ENCODE data around the gene NDEL1.

Gene NDEL1

DNA sequence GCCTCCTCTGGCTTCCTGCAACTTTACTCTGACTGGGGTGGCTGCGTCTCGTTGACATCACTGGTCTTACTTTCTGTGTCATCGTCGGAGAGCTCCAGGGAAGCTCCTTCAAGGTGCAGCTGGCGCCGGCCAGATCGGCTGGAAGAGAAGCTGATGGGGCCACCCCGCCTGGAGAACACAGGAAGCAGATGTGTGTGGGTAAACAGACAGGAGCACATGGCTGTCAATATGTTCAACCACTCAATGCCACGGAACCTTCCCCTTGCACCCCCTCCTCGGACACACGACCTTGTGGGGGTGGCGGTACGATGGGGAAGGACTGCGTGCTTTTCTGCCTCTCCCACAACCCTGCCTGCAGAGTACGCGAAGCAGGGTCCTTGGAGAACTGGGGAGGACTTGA is 40.1 kb downstream of the NDEL1 start:
- TF ChIP-seq ARNTL (CRISPR knock-in tag; IDR thresholded peaks at IDR 0.05; ENCODE audit: borderline replicate concordance, low read depth), result no peak
- ATAC-seq, result no peak

DNA sequence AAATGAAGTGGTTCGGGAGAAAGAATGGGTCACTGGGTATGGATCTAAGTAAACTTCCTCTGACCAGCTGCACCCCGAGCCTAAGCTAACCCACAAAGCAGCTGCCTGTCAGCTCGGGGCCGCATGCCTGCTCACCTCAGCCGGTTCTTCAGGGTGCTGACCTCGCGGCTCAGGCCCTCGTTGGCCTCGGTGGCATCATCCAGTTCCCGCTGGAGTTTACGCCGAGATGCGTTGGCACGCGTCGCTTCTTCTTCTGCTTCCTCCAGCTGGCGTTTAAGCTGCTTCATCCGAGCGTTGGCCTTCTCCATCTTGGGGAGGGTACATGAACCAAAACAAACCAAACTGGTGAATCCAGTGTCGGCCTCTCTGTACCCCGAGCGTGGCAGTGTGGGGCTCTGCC is 41.1 kb downstream of the NDEL1 start:
- no peak for ATAC-seq

DNA sequence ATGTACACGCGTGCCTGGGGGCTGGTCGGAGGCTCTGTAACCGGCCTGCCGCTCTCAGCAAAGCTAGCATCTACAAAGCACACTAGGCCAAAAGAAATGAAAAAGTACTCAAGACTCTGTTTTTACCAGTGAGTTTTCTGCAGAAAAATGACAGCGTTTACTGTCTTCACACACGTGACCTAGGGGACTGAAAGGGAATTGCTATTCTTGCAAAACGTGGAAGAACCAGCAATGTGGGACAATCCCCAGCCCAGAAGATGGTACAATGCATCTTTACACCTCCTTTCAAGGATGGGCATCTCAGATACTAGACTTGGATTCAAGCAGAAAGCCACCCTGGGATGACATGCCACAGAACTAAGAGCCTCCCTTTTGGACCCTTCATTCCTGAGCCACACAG is 41.5 kb downstream of the NDEL1 start:
- TF ChIP-seq TCF4 (CRISPR knock-in tag; IDR thresholded peaks at IDR 0.05; ENCODE audit: borderline replicate concordance), result no peak
- no peak for TF ChIP-seq PPARA (CRISPR knock-in tag; IDR thresholded peaks at IDR 0.05; ENCODE audit: borderline replicate concordance)
- no peak for TF ChIP-seq ZC3H10 (CRISPR knock-in tag; IDR thresholded peaks at IDR 0.05)
- no peak for TF ChIP-seq ZNF565 (CRISPR knock-in tag; conservative IDR thresholded peaks at IDR 0.05; ENCODE audit: low read depth)
- TF ChIP-seq ZNF8 (CRISPR knock-in tag; IDR thresholded peaks at IDR 0.05), result no peak
- TF ChIP-seq, protein P1, sequence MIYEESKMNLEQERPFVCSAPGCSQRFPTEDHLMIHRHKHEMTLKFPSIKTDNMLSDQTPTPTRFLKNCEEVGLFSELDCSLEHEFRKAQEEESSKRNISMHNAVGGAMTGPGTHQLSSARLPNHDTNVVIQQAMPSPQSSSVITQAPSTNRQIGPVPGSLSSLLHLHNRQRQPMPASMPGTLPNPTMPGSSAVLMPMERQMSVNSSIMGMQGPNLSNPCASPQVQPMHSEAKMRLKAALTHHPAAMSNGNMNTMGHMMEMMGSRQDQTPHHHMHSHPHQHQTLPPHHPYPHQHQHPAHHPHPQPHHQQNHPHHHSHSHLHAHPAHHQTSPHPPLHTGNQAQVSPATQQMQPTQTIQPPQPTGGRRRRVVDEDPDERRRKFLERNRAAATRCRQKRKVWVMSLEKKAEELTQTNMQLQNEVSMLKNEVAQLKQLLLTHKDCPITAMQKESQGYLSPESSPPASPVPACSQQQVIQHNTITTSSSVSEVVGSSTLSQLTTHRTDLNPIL (CRISPR knock-in tag; IDR thresholded peaks at IDR 0.05; ENCODE audit: low read depth), result no peak
- TF ChIP-seq ESRRG (CRISPR knock-in tag; IDR thresholded peaks at IDR 0.05), result no peak
- TF ChIP-seq OSR1 (CRISPR knock-in tag; IDR thresholded peaks at IDR 0.05), result no peak
- no peak for TF ChIP-seq ISL1 (CRISPR knock-in tag; IDR thresholded peaks at IDR 0.05)
- TF ChIP-seq ZFP30 (CRISPR knock-in tag; IDR thresholded peaks at IDR 0.05), result no peak
- TF ChIP-seq, protein P2, sequence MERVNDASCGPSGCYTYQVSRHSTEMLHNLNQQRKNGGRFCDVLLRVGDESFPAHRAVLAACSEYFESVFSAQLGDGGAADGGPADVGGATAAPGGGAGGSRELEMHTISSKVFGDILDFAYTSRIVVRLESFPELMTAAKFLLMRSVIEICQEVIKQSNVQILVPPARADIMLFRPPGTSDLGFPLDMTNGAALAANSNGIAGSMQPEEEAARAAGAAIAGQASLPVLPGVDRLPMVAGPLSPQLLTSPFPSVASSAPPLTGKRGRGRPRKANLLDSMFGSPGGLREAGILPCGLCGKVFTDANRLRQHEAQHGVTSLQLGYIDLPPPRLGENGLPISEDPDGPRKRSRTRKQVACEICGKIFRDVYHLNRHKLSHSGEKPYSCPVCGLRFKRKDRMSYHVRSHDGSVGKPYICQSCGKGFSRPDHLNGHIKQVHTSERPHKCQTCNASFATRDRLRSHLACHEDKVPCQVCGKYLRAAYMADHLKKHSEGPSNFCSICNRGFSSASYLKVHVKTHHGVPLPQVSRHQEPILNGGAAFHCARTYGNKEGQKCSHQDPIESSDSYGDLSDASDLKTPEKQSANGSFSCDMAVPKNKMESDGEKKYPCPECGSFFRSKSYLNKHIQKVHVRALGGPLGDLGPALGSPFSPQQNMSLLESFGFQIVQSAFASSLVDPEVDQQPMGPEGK (CRISPR knock-in tag; IDR thresholded peaks at IDR 0.05; ENCODE audit: borderline replicate concordance), result no peak
- TF ChIP-seq, protein P3, sequence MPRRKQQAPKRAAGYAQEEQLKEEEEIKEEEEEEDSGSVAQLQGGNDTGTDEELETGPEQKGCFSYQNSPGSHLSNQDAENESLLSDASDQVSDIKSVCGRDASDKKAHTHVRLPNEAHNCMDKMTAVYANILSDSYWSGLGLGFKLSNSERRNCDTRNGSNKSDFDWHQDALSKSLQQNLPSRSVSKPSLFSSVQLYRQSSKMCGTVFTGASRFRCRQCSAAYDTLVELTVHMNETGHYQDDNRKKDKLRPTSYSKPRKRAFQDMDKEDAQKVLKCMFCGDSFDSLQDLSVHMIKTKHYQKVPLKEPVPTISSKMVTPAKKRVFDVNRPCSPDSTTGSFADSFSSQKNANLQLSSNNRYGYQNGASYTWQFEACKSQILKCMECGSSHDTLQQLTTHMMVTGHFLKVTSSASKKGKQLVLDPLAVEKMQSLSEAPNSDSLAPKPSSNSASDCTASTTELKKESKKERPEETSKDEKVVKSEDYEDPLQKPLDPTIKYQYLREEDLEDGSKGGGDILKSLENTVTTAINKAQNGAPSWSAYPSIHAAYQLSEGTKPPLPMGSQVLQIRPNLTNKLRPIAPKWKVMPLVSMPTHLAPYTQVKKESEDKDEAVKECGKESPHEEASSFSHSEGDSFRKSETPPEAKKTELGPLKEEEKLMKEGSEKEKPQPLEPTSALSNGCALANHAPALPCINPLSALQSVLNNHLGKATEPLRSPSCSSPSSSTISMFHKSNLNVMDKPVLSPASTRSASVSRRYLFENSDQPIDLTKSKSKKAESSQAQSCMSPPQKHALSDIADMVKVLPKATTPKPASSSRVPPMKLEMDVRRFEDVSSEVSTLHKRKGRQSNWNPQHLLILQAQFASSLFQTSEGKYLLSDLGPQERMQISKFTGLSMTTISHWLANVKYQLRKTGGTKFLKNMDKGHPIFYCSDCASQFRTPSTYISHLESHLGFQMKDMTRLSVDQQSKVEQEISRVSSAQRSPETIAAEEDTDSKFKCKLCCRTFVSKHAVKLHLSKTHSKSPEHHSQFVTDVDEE (CRISPR knock-in tag; IDR thresholded peaks at IDR 0.05), result no peak
- no peak for TF ChIP-seq CSDC2 (CRISPR knock-in tag; IDR thresholded peaks at IDR 0.05)
- no peak for TF ChIP-seq ZFP3 (CRISPR knock-in tag; IDR thresholded peaks at IDR 0.05)
- TF ChIP-seq, protein P4, sequence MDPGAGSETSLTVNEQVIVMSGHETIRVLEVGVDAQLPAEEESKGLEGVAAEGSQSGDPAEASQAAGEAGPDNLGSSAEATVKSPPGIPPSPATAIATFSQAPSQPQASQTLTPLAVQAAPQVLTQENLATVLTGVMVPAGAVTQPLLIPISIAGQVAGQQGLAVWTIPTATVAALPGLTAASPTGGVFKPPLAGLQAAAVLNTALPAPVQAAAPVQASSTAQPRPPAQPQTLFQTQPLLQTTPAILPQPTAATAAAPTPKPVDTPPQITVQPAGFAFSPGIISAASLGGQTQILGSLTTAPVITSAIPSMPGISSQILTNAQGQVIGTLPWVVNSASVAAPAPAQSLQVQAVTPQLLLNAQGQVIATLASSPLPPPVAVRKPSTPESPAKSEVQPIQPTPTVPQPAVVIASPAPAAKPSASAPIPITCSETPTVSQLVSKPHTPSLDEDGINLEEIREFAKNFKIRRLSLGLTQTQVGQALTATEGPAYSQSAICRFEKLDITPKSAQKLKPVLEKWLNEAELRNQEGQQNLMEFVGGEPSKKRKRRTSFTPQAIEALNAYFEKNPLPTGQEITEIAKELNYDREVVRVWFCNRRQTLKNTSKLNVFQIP (CRISPR knock-in tag; IDR thresholded peaks at IDR 0.05; ENCODE audit: borderline replicate concordance, low read depth), result no peak
- no peak for TF ChIP-seq SNAI2 (CRISPR knock-in tag; IDR thresholded peaks at IDR 0.05)
- no peak for TF ChIP-seq ARNTL (CRISPR knock-in tag; IDR thresholded peaks at IDR 0.05; ENCODE audit: borderline replicate concordance, low read depth)

More for the DNA sequence above, 41.1 kb downstream of the NDEL1 start:
- TF ChIP-seq OSR1 (CRISPR knock-in tag; IDR thresholded peaks at IDR 0.05), result no peak
- TF ChIP-seq ZNF70 (CRISPR knock-in tag; IDR thresholded peaks at IDR 0.05), result no peak
- no peak for TF ChIP-seq SNAI2 (CRISPR knock-in tag; IDR thresholded peaks at IDR 0.05)
- no peak for TF ChIP-seq ESRRG (CRISPR knock-in tag; IDR thresholded peaks at IDR 0.05)
- no peak for TF ChIP-seq TCF4 (CRISPR knock-in tag; IDR thresholded peaks at IDR 0.05; ENCODE audit: borderline replicate concordance)
- TF ChIP-seq, protein P2 (CRISPR knock-in tag; IDR thresholded peaks at IDR 0.05; ENCODE audit: borderline replicate concordance), result no peak
- TF ChIP-seq ISL1 (CRISPR knock-in tag; IDR thresholded peaks at IDR 0.05), result no peak
- no peak for TF ChIP-seq ZFP3 (CRISPR knock-in tag; IDR thresholded peaks at IDR 0.05)
- TF ChIP-seq BACH2 (CRISPR knock-in tag; IDR thresholded peaks at IDR 0.05; ENCODE audit: borderline replicate concordance), result no peak
- TF ChIP-seq, protein P1 (CRISPR knock-in tag; IDR thresholded peaks at IDR 0.05; ENCODE audit: low read depth), result no peak

More for the DNA sequence above, 41.5 kb downstream of the NDEL1 start:
- no peak for ATAC-seq

Measured in SK-N-SH treated with all-trans-retinoic acid at 6 μM for 48 hours (cell line).